Jurkat, Clone E6-1 (cell line): ENCODE results near the gene ZNF287. TPM values are rescaled to one million over a fixed set of nuclear protein-coding genes. Genes with fewer than 3 reads are reported as not detected.
A peak's percentile ranks its signal among the peaks of the same experiment; 100 is the strongest.
"Not testable (repeated sequence)": the region's sequence is repeated elsewhere in the genome, so short reads cannot be mapped to it uniquely, and the experiment has no call there.

Source experiments
- DNase-seq: peaks from one replicate; pipeline ENCODE4 v3.0.0-alpha.2; 2011; ENCODE audit warnings: low read depth, low spot score
- H3K4me3 ChIP-seq: 2 replicates; pipeline ENCODE4 v1.5.1; 2011; ENCODE audit warnings: mild to moderate bottlenecking, low read length, control low read depth, moderate library complexity
- polyA plus RNA-seq: library from polyadenylated mRNA; unstranded; fragments of >200 nt; gene quantifications from one replicate; pipeline ENCODE4 v1.2.1, GENCODE V29; 2012; ENCODE audit warnings: missing spikeins; ENCODE audit not compliant: insufficient read length, insufficient read depth

Gene ZNF287
- polyA plus RNA-seq: 13.3 TPM

- H3K4me3 ChIP-seq: peak within 1 kb of the TSS; percentile 76
- peak; percentile 84 for DNase-seq
Measured at GRCh38 chr17:16568541-16569357, at the start of gene ZNF287. ZNF287 (minus strand) TSS chr17:16569204; CDS start chr17:16567731, 1,473 bp downstream.

DNA sequence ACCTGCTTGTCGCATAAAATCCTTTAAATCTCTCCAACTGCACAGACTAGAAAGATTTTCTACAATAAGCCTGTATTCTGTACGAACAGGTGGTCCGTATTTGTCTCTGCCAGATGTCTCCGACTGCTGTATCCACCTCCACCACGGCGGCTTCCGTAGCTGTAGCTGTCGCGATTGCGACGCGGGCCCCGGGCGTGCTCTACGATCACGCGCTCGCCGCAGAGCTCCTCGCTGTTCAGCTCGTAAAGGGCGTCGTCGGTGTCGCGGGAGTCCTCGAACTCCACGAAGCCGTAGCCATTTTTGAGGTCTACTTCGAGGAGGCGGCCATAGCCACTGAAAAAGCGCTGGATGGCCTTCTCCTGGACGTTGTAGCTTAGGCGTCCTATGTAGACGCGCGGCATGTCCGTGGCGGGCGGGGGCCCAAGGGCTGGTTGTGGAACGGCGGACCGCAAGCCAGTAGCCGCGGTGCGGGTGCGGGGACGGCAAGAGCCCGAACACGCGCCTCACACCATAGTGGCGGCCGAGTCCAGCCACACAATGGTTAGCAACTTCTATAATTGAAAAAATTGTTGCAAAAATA lies 48.6 kb upstream of the ZNF287 start:
- DNase-seq: no peak
- no peak overlapping the region for H3K4me3 ChIP-seq

DNA sequence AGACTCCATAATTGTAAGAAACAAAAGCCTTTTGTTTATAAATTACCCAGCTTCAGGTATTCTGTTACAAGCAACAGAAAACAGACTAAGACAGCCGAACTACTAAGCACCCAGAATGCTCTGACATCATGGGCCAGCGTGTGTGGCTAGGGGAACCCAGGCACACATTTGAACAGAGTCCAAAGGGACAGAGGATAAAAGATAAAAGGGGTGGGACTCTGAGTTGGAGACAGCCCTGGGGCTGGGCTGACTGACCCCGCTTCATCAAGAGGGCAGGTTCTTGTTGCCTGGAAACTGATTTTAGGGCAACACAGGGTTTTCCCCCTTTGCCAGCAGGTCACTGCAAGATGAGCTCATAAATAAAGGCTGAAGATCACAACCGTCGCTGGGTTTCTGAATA lies 30.5 kb upstream of the ZNF287 start:
- DNase-seq: no peak
- H3K4me3 ChIP-seq: no peak overlapping the region

- no peak overlapping the region for H3K4me3 ChIP-seq
- DNase-seq: no peak
Measured at GRCh38 chr17:16593356-16594102, 24.5 kb upstream of the ZNF287 start.

DNA sequence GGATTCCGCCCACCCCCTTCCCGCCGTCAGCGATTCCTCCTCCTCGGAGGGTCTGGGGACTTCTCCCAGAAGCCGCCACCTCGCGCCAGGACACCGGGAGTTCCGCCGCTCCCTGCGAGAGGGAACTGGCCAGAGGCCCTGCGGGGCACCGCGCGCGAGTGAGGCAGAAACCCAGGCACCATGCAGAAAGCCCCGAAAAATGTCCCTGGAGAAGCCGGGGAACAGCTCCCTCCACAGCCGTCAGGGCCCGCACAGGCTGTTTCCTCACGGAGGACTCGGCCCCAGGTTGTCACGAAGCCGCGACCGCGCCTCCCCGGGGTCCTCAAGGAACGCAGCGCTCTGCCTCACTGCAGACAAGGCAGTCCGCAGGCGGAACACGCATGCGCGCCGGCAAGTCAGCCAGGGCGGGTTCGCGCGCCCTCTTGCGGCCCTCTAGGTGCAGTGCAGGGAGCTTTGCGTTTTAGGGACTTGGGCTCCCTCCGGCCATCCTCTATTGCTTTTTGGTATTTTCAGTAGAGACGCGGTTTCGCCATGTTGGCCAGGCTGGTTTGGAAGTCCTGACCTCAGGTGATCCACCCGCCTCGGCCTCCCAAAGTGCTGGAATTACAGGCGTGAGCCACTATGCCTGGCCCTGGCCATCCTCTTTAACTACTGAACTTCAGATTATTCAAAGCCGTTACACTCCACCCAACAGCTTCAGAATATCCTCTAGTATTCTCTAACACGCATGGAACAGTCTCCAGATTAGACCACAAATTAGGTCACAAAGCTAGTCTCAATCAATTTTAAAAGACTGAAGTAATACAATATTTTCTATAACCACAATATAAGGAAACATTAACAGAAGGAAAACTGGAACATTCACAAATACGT lies 20.3 kb upstream of the ZNF287 start:
- H3K4me3 ChIP-seq: peak overlapping the region; percentile 47
- peak; percentile 83 for DNase-seq

DNA sequence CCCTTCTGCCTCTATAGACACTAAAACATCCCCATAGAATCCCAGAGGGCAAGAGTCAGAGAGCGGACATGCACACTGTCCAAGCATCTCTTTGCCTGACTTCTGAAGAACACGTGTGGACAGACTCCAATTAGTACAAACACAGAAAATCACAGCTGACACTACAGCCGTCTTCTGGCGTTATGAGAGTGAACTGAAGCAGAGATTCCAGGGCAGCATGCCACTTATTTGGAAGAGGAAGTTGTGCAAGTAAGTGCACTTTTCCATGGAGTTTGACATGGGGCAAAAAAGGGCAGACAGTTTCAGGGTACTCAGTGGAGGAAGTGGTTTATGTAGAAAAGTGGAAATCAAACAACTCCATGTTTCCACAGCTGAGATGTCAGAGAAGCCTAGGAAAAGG lies 16.8 kb upstream of the ZNF287 start:
- no peak for DNase-seq
- no peak overlapping the region for H3K4me3 ChIP-seq

DNA sequence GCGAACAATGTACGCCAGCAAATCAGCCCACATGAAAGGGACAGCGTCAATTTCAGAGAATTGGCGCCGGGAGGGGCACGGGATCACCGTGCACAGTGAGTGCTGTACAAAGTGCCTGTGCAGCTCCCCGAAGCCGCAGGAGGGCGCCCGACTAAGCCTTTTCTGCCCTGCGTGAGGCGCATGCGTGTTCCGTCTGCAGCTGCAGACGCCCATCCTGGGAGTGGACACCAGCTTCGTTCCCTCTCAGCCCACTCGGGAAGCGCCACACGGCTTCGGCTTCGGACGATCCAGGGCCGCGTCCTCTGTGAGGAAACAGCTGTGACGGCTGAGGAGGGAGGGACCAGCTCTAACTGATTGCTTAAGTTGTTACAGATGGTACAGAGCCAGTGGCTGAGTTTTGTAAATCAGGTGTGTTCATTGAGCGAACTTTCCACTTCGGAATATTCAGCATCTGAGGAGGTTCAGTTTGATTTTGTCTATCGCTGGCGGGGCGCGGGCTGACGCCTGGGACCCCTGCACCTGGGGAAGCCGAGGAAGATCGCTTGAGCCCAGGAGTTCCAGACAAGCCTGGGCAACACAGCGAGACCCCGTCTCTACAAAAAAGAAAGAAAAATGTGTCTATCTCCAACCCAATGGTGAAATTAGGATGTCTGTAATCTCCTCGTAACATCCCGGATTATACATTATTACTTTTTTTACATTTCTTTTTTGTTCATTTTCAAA lies 15.4 kb upstream of the ZNF287 start:
- peak; percentile 87 for DNase-seq
- H3K4me3 ChIP-seq: peak overlapping the region; percentile 54

GRCh38 chr17:16583781-16584180 lies 14.8 kb upstream of the ZNF287 start:
- DNase-seq: no peak
- peak overlapping the region; percentile 54 for H3K4me3 ChIP-seq

- DNase-seq: no peak
- no peak overlapping the region for H3K4me3 ChIP-seq
Measured at GRCh38 chr17:16573466-16573865, 4.5 kb upstream of the ZNF287 start.

DNA sequence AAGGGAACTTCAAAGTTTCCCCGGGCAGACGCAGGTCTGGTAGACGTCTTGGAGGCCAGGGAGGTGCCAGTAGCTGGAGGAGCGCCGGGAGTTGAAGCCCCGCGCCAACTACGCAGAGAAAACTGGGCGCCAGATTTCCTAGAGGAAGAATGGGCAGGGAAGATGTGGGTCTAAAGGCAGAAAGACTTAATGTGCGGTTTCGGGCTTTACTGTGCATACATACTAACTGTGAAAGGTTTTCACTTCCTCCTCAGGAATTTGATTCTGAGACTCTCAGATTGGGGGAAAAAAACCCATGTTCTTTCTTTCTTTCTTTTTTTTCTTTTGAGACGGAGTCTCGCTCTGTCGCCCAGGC lies 331 bp upstream of the ZNF287 start:
- H3K4me3 ChIP-seq: peak overlapping the region; percentile 76
- DNase-seq: no peak

DNA sequence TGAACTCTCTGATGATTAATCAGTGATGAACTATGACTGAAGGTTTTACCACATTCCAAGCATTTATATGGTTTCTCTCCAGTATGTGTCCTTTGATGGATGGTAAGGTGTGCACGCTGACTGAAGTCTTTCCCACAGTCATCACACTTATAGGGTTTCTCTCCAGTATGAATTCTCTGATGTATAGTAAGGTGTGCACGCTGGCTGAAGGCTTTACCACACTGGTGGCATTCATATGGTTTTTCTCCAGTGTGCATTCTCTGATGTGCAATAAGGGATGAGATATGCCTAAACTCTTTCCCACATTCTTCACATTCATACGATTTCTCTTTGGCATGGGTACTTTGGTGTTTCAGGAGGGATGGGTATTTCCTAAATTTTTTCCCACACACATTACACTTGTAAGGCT lies 16.4 kb downstream of the ZNF287 start:
- no peak overlapping the region for H3K4me3 ChIP-seq
- DNase-seq: no peak

- DNase-seq: no peak
- H3K4me3 ChIP-seq: no peak overlapping the region
Measured at GRCh38 chr17:16551878-16552636, 16.9 kb downstream of the ZNF287 start.

DNA sequence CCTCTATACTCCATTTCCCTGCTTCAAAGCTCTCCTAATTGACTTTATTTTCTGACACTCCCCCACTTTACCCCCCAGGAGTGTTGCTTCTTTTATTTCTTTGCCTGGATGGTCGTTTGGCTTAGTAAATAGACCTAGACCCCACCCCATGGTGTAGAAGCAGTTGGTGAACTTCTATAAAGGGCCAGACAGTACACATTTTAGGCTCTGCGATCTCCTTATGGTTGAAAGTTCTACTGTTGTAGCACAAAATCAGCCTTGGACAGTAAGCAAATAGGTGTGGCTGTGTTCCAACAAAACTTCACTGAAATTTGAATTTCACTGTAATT lies 31.9 kb downstream of the ZNF287 start:
- no peak overlapping the region for H3K4me3 ChIP-seq

GRCh38 chr17:16534236-16534635 lies 34.8 kb downstream of the ZNF287 start:
- DNase-seq: no peak
- H3K4me3 ChIP-seq: no peak overlapping the region

More for the DNA sequence above, 31.9 kb downstream of the ZNF287 start:
- no peak for DNase-seq

- DNase-seq: no peak
- H3K4me3 ChIP-seq: no peak overlapping the region
Measured at GRCh38 chr17:16529906-16530305, 39.1 kb downstream of the ZNF287 start.

DNA sequence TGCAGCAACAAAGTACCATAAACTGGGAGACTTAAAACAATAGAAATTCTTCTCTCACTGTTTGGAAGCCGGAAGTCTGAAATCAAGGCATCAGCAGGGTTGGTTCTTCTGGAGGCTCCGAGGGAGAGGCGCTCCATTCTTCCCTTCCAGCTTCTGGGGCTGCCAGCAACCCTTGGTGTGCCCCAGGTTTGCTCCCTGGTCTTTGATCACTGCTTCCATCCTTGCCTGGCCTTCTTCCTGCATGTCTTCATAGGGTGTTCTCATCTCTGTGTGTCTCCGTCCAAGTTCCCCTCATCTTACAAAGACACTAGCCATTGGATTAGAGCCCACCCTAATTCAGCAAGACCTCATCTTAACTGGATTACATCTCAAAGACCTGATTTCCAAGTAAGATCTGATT lies 41.7 kb downstream of the ZNF287 start:
- no peak overlapping the region for H3K4me3 ChIP-seq
- no peak for DNase-seq

DNA sequence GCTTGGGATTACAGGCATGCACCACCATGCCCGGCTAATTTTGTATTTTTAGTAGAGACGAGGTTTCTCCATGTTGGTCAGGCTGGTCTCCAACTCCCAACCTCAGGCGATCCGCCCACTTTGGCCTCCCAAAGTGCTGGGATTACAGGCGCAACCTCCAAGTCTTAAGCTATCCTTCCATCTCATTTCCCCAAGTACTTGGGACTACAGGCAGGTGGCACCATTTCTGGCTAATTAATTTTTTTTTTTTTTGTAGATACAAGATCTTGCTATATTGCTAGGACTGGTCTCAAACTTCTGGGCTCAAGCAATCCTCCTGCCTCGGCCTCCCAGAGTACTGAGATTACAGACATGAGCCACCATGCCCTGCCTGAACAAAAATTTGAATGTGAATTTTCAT lies 43.4 kb downstream of the ZNF287 start:
- H3K4me3 ChIP-seq, DNase-seq: not testable (repeated sequence)
